Activated CD8-positive, alpha-beta memory T cell treated with anti-CD3 and anti-CD28 coated beads for 48 hours (primary cell): ENCODE data around the gene RHAG.
"Not testable (repeated sequence)": the region's sequence is repeated elsewhere in the genome, so short reads cannot be mapped to it uniquely, and the experiment has no call there.

ENCODE experiments used
- DNase-seq, 3 experiments: peaks; one replicate each; pipeline ENCODE4 v3.0.0-alpha.2; 2020; ENCODE audit warnings: low read depth in 2 of 3, low spot score in 2 of 3

Gene RHAG

GRCh38 chr6:49636713-49637349, at the start of gene RHAG:
TSS of gene RHAG (minus strand) at chr6:49636839. CDS start at chr6:49636812, 27 bp downstream.
- no peak for DNase-seq

- no peak for DNase-seq
Measured at GRCh38 chr6:49676671-49677281, 40.1 kb upstream of the RHAG start.

- DNase-seq, result no peak
Measured at GRCh38 chr6:49675816-49676215, 39.2 kb upstream of the RHAG start.

GRCh38 chr6:49668083-49668511, 31.5 kb upstream of the RHAG start:
- DNase-seq, result no peak

- no peak for DNase-seq
Measured at GRCh38 chr6:49666930-49667757, 30.5 kb upstream of the RHAG start.

- no peak for DNase-seq
Measured at GRCh38 chr6:49666480-49666879, 29.8 kb upstream of the RHAG start.

- DNase-seq, result no peak
Measured at GRCh38 chr6:49664817-49665216, 28.2 kb upstream of the RHAG start.

GRCh38 chr6:49664054-49664453, 27.4 kb upstream of the RHAG start:
- DNase-seq, result not testable (repeated sequence)

GRCh38 chr6:49662892-49663261, 26.2 kb upstream of the RHAG start:
- no peak for DNase-seq

- DNase-seq, result no peak
Measured at GRCh38 chr6:49662231-49662891, 25.7 kb upstream of the RHAG start.

- DNase-seq, result no peak
Measured at GRCh38 chr6:49653942-49654341, 17.3 kb upstream of the RHAG start.

- no peak for DNase-seq
Measured at GRCh38 chr6:49653438-49653837, 16.8 kb upstream of the RHAG start.

- no peak for DNase-seq
Measured at GRCh38 chr6:49651239-49651638, 14.6 kb upstream of the RHAG start.

GRCh38 chr6:49649988-49650387, 13.3 kb upstream of the RHAG start:
- no peak for DNase-seq

GRCh38 chr6:49648036-49648435, 11.4 kb upstream of the RHAG start:
- DNase-seq, result no peak

- no peak for DNase-seq
Measured at GRCh38 chr6:49647476-49647875, 10.8 kb upstream of the RHAG start.

GRCh38 chr6:49646942-49647341, 10.3 kb upstream of the RHAG start:
- no peak for DNase-seq

GRCh38 chr6:49646130-49646824, 9.6 kb upstream of the RHAG start:
- no peak for DNase-seq

GRCh38 chr6:49645139-49645538, 8.5 kb upstream of the RHAG start:
- no peak for DNase-seq

GRCh38 chr6:49639177-49639817, 2.7 kb upstream of the RHAG start:
- DNase-seq, result no peak

GRCh38 chr6:49637350-49637731, 702 bp upstream of the RHAG start:
- no peak for DNase-seq
